Hindlimb muscle (tissue), 1 donor: ENCODE measurements around the gene POLR3GL. TPM values are rescaled to one million over a fixed set of nuclear protein-coding genes. Genes with fewer than 3 reads are reported as not detected.
"Not testable (repeated sequence)": the region's sequence is repeated elsewhere in the genome, so short reads cannot be mapped to it uniquely, and the experiment has no call there.

Experiments used
- DNase-seq: peaks from one replicate; pipeline ENCODE4 v3.0.0-alpha.2; 2013
- polyA plus RNA-seq: library from polyadenylated mRNA; unstranded; fragments of 120-200 nt; gene quantifications from one replicate; pipeline ENCODE4 v1.2.1, GENCODE V29; 2013; ENCODE audit not compliant: insufficient read length

POLR3GL gene
- polyA plus RNA-seq, 1 donor: 40.6 TPM

- no peak for DNase-seq
Measured at GRCh38 chr1:146021050-146021445, 56.6 kb downstream of the POLR3GL start.

GRCh38 chr1:146021622-146022402, 57.3 kb downstream of the POLR3GL start, which contains the start of gene HJV:
Gene HJV (minus strand): TSS chr1:146021735. CDS start chr1:146020231, 1,504 bp downstream.
- DNase-seq: no peak

- DNase-seq: no peak
Measured at GRCh38 chr1:146022403-146023127, 58.1 kb downstream of the POLR3GL start.

- not testable (repeated sequence) for DNase-seq
Measured at GRCh38 chr1:146025787-146026495, 61.5 kb downstream of the POLR3GL start.

- not testable (repeated sequence) for DNase-seq
Measured at GRCh38 chr1:146026650-146027049, 62.2 kb downstream of the POLR3GL start.

Other genes with a start within 250 kb of the POLR3GL start
- gene CD160, start 245.2 kb upstream of the POLR3GL start, polyA plus RNA-seq: 1.1 TPM
- gene RNF115, start 140.6 kb upstream of the POLR3GL start, polyA plus RNA-seq: 15.2 TPM
- 20.6 TPM for gene POLR3C, start 140.5 kb upstream of the POLR3GL start, polyA plus RNA-seq
- gene NUDT17, start 119.1 kb upstream of the POLR3GL start, polyA plus RNA-seq: 11.6 TPM
- gene PIAS3, start 105.6 kb upstream of the POLR3GL start, polyA plus RNA-seq: 42.4 TPM
- gene ANKRD35, start 78.8 kb upstream of the POLR3GL start, polyA plus RNA-seq: 2.7 TPM
- 3.0 TPM for gene ITGA10, start 54.6 kb upstream of the POLR3GL start, polyA plus RNA-seq
- gene PEX11B, start 46.0 kb upstream of the POLR3GL start, polyA plus RNA-seq: 21.0 TPM
- 122 TPM for gene RBM8A, start 37.2 kb upstream of the POLR3GL start, polyA plus RNA-seq
- gene LIX1L, start 6.7 kb upstream of the POLR3GL start, polyA plus RNA-seq: 25.5 TPM
- gene ANKRD34A, start 115 bp upstream of the POLR3GL start, polyA plus RNA-seq: 1.2 TPM
- gene TXNIP, start 31.9 kb downstream of the POLR3GL start, polyA plus RNA-seq: 253 TPM
- 243 TPM for gene HJV, start 57.0 kb downstream of the POLR3GL start, polyA plus RNA-seq
- gene NBPF10, start 180.1 kb downstream of the POLR3GL start, polyA plus RNA-seq: 1.8 TPM